K562 (cell line): ENCODE measurements around the gene CREB5. TPM values are rescaled to one million over a fixed set of nuclear protein-coding genes. Genes with fewer than 3 reads are reported as not detected.

ENCODE experiments used
- ATF7 ChIP-seq: fragments of 450-650 bp; IDR thresholded peaks from 2 replicates; pipeline ENCODE4 v1.7.1; 2014; ENCODE audit warnings: mild to moderate bottlenecking, moderate library complexity
- CBFB ChIP-seq: sonication (generic); formaldehyde crosslinking; IDR thresholded peaks from 2 replicates; pipeline ENCODE4 v1.4.0; 2020; ENCODE audit warnings: mild to moderate bottlenecking, missing genetic modification reagents
- CCNT2 ChIP-seq: IDR thresholded peaks from 2 replicates; pipeline ENCODE4 v1.6.1; 2011; ENCODE audit warnings: borderline replicate concordance, low read depth, mild to moderate bottlenecking, moderate library complexity, mixed read lengths, low read length; ENCODE audit not compliant: insufficient read length; ENCODE audit errors: extremely low read depth
- DPF2 ChIP-seq: fragments of 450-650 bp; IDR thresholded peaks from 2 replicates; pipeline ENCODE4 v1.6.1; 2016
- EP400 ChIP-seq: fragments of 450-650 bp; IDR thresholded peaks from 2 replicates; pipeline ENCODE4 v1.6.1; 2017; ENCODE audit warnings: antibody characterized with exemption, mild to moderate bottlenecking, moderate library complexity
- ETS1 ChIP-seq: conservative IDR thresholded peaks from 2 replicates; pipeline ENCODE4 v1.6.1; 2011; ENCODE audit warnings: low read depth, mild to moderate bottlenecking, low read length; ENCODE audit not compliant: control insufficient read depth
- ETV1 ChIP-seq: fragments of 450-650 bp; conservative IDR thresholded peaks from 2 replicates; pipeline ENCODE4 v1.6.1; 2016; ENCODE audit warnings: missing genetic modification characterization, control low read depth, low read depth, missing compliant biosample characterization
- FOSL1 ChIP-seq: fragments of 200-800 bp; sonication (Bioruptor generic); conservative IDR thresholded peaks from 2 replicates; pipeline ENCODE4 v1.6.1; 2016; ENCODE audit warnings: missing genetic modification characterization, missing compliant biosample characterization
- HCFC1 ChIP-seq: IDR thresholded peaks from 2 replicates; pipeline ENCODE4 v1.6.1; 2012; ENCODE audit warnings: low read depth, low read length, improper control_type of control experiment
- JUN ChIP-seq, 2 experiments: sonication (generic) in 1 of 2; formaldehyde crosslinking in 1 of 2; IDR thresholded peaks; 2 replicates each; pipeline versions ENCODE4 v1.6.1 to v1.8.0; 2012 to 2022; ENCODE audit warnings: borderline replicate concordance in 2 of 2, mild to moderate bottlenecking in 2 of 2, improper control_type of control experiment in 1 of 2, low read depth in 1 of 2, low read length in 1 of 2, missing genetic modification reagents in 1 of 2
- JUND ChIP-seq, 2 experiments: IDR thresholded peaks; 2 replicates in 1 of 2; 3 replicates in 1 of 2; pipeline ENCODE4 v1.6.1; 2011; ENCODE audit warnings: borderline replicate concordance in 2 of 2, low read depth in 2 of 2, low read length in 2 of 2, improper control_type of control experiment in 1 of 2, missing biosample characterization in 1 of 2, missing genetic modification characterization in 1 of 2, missing genetic modification reagents in 1 of 2
- NFIC ChIP-seq: fragments of 450-650 bp; IDR thresholded peaks from 2 replicates; pipeline ENCODE4 v1.6.1; 2017; ENCODE audit warnings: mild to moderate bottlenecking, inconsistent platforms
- RCOR1 ChIP-seq, 2 experiments: IDR thresholded peaks; 2 replicates each; pipeline ENCODE4 v1.6.1; 2012; ENCODE audit warnings: low read depth in 2 of 2, low read length in 2 of 2, borderline replicate concordance in 1 of 2, improper control_type of control experiment in 1 of 2
- RFX7 ChIP-seq: fragments of 250-450 bp; sonication (Bioruptor Pico); IDR thresholded peaks from 2 replicates; pipeline ENCODE4 v1.5.1; 2021; ENCODE audit warnings: mild to moderate bottlenecking
- SMARCE1 ChIP-seq: fragments of 450-650 bp; IDR thresholded peaks from 2 replicates; pipeline ENCODE4 v1.7.1; 2016; ENCODE audit warnings: mild to moderate bottlenecking
- SRSF3 ChIP-seq: fragments of 200-400 bp; formaldehyde crosslinking; IDR thresholded peaks from 2 replicates; pipeline ENCODE4 v1.6.1; 2016; ENCODE audit warnings: mild to moderate bottlenecking, low read length, moderate library complexity; ENCODE audit not compliant: insufficient read depth
- SRSF9 ChIP-seq: fragments of 200-400 bp; formaldehyde crosslinking; IDR thresholded peaks from 2 replicates; pipeline ENCODE4 v1.6.1; 2017; ENCODE audit warnings: low read depth, low read length, borderline replicate concordance
- THRA ChIP-seq: fragments of 450-650 bp; IDR thresholded peaks from 2 replicates; pipeline ENCODE4 v1.6.1; 2017; ENCODE audit warnings: mild to moderate bottlenecking, moderate library complexity
- ZBED1 ChIP-seq: IDR thresholded peaks from 2 replicates; pipeline ENCODE4 v1.6.1; 2014
- ZNF124 ChIP-seq: sonication (generic); formaldehyde crosslinking; IDR thresholded peaks from 2 replicates; pipeline ENCODE4 v1.8.1; 2022; ENCODE audit warnings: missing genetic modification reagents
- ZNF165 ChIP-seq: fragments of 250-450 bp; sonication (Bioruptor Pico); IDR thresholded peaks from 2 replicates; pipeline ENCODE4 v1.4.0; 2020; ENCODE audit warnings: borderline replicate concordance
- ZNF41 ChIP-seq: fragments of 250-450 bp; sonication (Bioruptor Pico); conservative IDR thresholded peaks from 2 replicates; pipeline ENCODE4 v1.4.0; 2020; ENCODE audit warnings: mild to moderate bottlenecking
- ZNF655 ChIP-seq: fragments of 250-450 bp; sonication (Bioruptor Pico); IDR thresholded peaks from 2 replicates; pipeline ENCODE4 v1.5.0; 2021
- polyA plus RNA-seq, 8 experiments: library from polyadenylated mRNA; depleted of rRNA in 4 of 8; stranded (reverse) in 5 of 8; unstranded in 3 of 8; fragments of >200 nt; fragmentation: Nextera tagmentation in 2 of 8; fragmentation: Illumina TruSeq in 1 of 8; extraction: Ambion mirVana in 2 of 8; extraction: Trizol in 1 of 8; gene quantifications; 2 replicates each; pipeline versions ENCODE4 v1.2.1 to v1.2.3, GENCODE V29; 2011 to 2014; ENCODE audit warnings: inconsistent platforms in 1 of 8, missing spikeins in 1 of 8
- total RNA-seq, 7 experiments: library from RNA; depleted of rRNA in 6 of 7; stranded (reverse); fragments of >200 nt in 6 of 7; fragmentation: Illumina TruSeq in 2 of 7; extraction: Trizol in 2 of 7; gene quantifications; 2 replicates each; pipeline versions ENCODE4 v1.2.1 to v1.2.3, GENCODE V29; 2011 to 2021; ENCODE audit warnings: low replicate concordance in 1 of 7

CREB5 gene
- total and polyA plus RNA-seq, 9 of the 15 experiments (the other 6 are each of a cell fraction or from before 2014, with no cell fraction given), result 0.33 to 6.4 (median 1.8) TPM

- no peak for TF ChIP-seq ETS1
- TF ChIP-seq ATF7, result peak; percentile 93
- no peak for TF ChIP-seq ZBED1
- no peak for TF ChIP-seq CCNT2
- TF ChIP-seq ZNF655 (CRISPR knock-in tag), result no peak
- peak; percentile 78 for TF ChIP-seq NFIC
- peak; percentile 91 for TF ChIP-seq FOSL1
- no peak for TF ChIP-seq ZNF165 (CRISPR knock-in tag)
- TF ChIP-seq EP400, result 0 out of 2 replicates have a peak, but pooled peaks have one; percentile 5
- no peak for TF ChIP-seq THRA
- TF ChIP-seq HCFC1, result no peak
- peak; percentile 39; the same call in 1 of the 2 replicates for TF ChIP-seq DPF2
- TF ChIP-seq CBFB (CRISPR knock-in tag), result no peak
- TF ChIP-seq RFX7 (CRISPR knock-in tag), result no peak
- TF ChIP-seq RCOR1 (IDR thresholded peaks at IDR 0.05; ENCODE audit: borderline replicate concordance in 1 of 2, low read depth in 2 of 2, low read length in 2 of 2), result no peak
- TF ChIP-seq SRSF9, result no peak
- 0 out of 2 replicates have a peak, but pooled peaks have one; percentile 17 for TF ChIP-seq ETV1 (tag)
- peak; percentile 19; the same call in 1 of the 2 replicates for TF ChIP-seq SMARCE1
- no peak for TF ChIP-seq SRSF3
- TF ChIP-seq JUN (IDR thresholded peaks at IDR 0.05; ENCODE audit: borderline replicate concordance, low read depth, low read length), result peak; percentile 69
- TF ChIP-seq JUN (CRISPR knock-in tag; IDR thresholded peaks at IDR 0.05; ENCODE audit: borderline replicate concordance), result no peak
- no peak for TF ChIP-seq ZNF124 (CRISPR knock-in tag)
- TF ChIP-seq ZNF41 (CRISPR knock-in tag), result no peak
- peak; percentile 94 for TF ChIP-seq JUND (IDR thresholded peaks at IDR 0.05; ENCODE audit: borderline replicate concordance, low read depth, low read length)
- TF ChIP-seq JUND (tag; IDR thresholded peaks at IDR 0.05; ENCODE audit: borderline replicate concordance, low read depth, low read length), result peak; percentile 96
These were observed 273.5 kb downstream of the CREB5 start (continued) for GRCh38 chr7:28685644-28686417.
